ENCODE results near the gene PRRG1.
"Not testable (repeated sequence)": the region's sequence is repeated elsewhere in the genome, so short reads cannot be mapped to it uniquely, and the experiment has no call there.

PRRG1 gene

DNA sequence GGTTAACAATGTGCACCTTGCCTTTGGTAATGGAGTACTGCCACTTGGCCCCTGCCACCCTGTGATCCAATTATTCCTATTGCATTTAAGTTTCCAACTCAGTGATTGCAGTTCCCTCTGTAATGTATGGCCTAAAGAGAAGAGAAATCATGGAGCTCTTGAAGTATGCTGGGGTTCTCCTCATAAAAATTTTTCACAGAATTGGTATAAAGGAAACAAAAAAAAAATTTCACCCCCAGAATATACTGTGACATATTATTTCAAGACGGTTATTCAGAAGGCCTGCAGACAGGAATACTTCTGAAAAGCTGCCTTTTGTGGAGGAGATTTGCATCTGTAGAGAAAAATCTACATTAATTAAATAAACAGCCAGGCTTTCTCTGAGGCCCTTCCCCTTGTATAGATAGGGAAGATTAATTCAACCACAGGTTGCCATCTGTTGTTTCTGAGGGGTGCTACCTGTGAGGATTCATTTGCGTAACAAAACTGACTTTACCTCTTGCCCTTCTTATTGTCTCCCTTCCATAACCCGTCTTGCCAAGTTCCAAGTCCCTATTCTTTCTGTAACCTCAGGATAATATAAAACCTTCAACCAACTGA, 127.5 kb downstream of the PRRG1 start:
- Mint-ChIP-seq H3K4me1 (no peaks in the 10 kb centered on the region), H3K27ac (no peak overlapping the region), H3K4me3 (no peak overlapping the region), H3K36me3 (no peaks in the 10 kb centered on the region), H3K9me3 (no peaks in the 10 kb centered on the region), H3K27me3 (no peaks in the 10 kb centered on the region)

DNA sequence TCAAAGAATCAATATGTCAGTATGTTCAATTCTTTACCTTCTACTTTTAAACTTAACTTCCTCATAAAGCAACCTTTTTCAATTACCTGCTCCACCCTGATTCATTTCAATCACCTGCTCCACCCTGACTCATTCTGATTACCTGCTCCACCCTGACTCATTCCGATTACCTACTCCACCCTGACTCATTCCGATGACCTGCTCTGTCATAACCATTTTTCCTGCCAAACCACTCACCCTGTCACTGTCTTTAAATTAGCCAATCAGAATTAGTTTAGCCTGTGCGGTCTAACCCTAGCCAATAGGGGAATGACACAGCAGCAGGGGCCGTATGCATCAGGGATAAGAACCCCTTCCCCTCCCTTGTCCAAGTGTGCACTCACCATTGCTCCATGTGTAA, 135.2 kb downstream of the PRRG1 start:
- not testable (repeated sequence) for H3K27ac Mint-ChIP-seq, H3K27me3 Mint-ChIP-seq, H3K36me3 Mint-ChIP-seq, H3K9me3 Mint-ChIP-seq, H3K4me3 Mint-ChIP-seq, H3K4me1 Mint-ChIP-seq

DNA sequence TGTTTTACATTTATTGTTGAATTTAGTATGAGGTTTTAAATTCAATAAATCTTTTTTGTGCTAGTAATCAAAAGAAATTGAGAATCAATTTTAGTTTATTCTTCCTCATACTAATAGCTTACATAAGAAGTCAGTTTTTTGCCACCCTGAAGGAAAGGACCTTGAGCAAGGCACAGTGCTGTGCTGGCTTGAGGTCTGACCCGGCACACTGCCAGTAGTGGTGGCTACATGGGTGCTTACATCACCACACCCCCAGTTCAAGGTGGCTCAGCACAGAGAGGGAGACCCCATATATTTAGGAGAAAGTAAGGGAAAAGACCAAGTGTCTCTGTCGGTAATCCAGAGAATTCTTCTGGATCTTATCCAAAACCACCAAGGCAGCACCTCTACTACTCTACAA, 136.3 kb downstream of the PRRG1 start:
- Mint-ChIP-seq H3K4me1 (no peaks in the 10 kb centered on the region), H3K27me3 (no peaks in the 10 kb centered on the region), H3K9me3 (no peaks in the 10 kb centered on the region), H3K27ac (no peak overlapping the region), H3K4me3 (no peak overlapping the region), H3K36me3 (no peaks in the 10 kb centered on the region)

DNA sequence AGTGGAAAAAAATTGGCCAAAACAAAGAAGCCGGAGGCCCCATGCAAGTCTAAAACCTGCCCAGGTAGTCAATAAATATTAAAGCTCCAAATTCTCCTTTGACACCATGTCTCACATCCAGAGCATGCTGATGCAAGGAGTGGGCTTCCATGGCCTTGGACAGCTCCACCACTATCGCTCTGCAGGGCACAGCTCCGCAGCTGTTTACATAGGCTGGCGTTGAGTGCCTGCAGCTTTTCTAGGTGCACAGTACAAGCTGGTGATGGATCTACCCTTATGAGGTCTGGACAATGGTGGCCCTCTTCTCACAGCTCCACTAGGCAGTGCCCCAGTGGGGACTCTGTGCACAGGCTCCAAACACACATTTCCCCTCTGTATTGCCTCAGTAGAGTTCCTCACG, 138.1 kb downstream of the PRRG1 start:
- Mint-ChIP-seq H3K27ac (no peak overlapping the region), H3K4me1 (no peaks in the 10 kb centered on the region), H3K9me3 (no peaks in the 10 kb centered on the region), H3K36me3 (no peaks in the 10 kb centered on the region), H3K27me3 (no peaks in the 10 kb centered on the region), H3K4me3 (no peak overlapping the region)

DNA sequence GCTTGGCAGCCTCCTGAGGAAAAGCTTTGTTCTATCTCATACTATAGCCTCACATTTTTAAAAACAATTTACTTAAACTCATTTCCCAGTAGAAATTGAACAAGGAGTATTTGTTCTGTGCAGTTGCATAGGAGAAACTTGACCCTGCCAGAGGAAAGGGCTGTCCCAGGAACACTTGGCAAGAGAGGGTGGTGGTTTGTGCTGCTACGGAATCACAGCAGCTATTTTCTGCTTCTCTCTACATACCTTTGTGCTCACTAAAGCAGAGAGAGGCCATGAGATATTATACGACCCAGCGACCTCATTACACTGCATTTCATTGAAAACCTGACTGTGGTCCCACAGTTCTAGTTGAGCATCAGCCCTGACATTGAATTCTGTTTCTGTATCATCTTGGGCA, 139.2 kb downstream of the PRRG1 start:
- Mint-ChIP-seq H3K27me3 (no peaks in the 10 kb centered on the region), H3K4me1 (no peaks in the 10 kb centered on the region), H3K27ac (no peak overlapping the region), H3K9me3 (no peaks in the 10 kb centered on the region), H3K4me3 (no peak overlapping the region), H3K36me3 (no peaks in the 10 kb centered on the region)

DNA sequence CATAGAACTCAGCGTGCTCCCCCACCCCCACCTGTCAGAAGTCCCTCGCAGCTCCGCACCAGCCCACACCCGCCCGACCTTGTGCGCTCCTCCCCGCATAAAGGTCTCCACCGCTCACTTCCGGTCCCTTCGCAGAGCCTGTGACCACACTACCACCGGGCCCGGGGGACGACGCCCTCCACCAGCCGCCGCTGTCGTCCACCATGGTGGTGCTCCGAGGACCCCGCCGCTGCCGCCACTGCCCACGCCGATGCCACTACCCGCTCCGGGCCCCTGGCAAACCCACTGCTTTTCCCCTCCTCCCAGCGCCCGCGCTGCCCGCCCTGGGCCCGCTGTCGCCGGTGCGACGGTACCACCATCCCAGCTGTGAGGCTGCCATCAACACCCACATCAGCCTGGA, 142.5 kb downstream of the PRRG1 start:
- no peaks in the 10 kb centered on the region for H3K4me1 Mint-ChIP-seq
- H3K4me3 Mint-ChIP-seq, result no peak overlapping the region
- no peaks in the 10 kb centered on the region for H3K9me3 Mint-ChIP-seq

GRCh38 chrX:37495760-37496159, 146.6 kb downstream of the PRRG1 start:
- not testable (repeated sequence) for H3K9me3 Mint-ChIP-seq, H3K27ac Mint-ChIP-seq, H3K4me1 Mint-ChIP-seq, H3K27me3 Mint-ChIP-seq, H3K4me3 Mint-ChIP-seq, H3K36me3 Mint-ChIP-seq

More for the DNA sequence above, 142.5 kb downstream of the PRRG1 start:
- Mint-ChIP-seq H3K36me3 (no peaks in the 10 kb centered on the region), H3K27ac (no peak overlapping the region), H3K27me3 (peaks cover 2% of the 10 kb centered on the region)

GRCh38 chrX:37497126-37497525, 148.0 kb downstream of the PRRG1 start:
- H3K27ac Mint-ChIP-seq, H3K9me3 Mint-ChIP-seq, H3K4me1 Mint-ChIP-seq, H3K36me3 Mint-ChIP-seq, H3K4me3 Mint-ChIP-seq, H3K27me3 Mint-ChIP-seq: not testable (repeated sequence)

DNA sequence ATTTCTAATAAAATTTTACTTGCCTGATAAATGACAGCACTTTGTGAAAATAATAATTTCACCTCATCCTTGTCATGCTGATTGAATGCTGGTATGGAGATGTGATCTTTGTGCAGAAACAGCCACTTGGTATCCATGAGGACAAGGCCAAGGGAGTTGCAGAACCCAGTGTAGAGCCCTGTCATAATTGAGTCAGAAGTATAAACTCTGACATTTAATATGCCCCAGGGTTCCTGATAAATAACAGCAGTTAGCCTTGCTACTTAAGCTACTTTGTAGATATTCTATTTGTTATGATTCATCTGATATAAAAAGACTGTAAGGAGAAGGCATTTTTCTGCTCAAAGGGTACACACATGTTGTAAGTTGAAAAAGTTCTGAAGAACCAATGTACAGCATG, 149.2 kb downstream of the PRRG1 start:
- not testable (repeated sequence) for H3K36me3 Mint-ChIP-seq, H3K9me3 Mint-ChIP-seq, H3K4me1 Mint-ChIP-seq, H3K27me3 Mint-ChIP-seq, H3K4me3 Mint-ChIP-seq, H3K27ac Mint-ChIP-seq

DNA sequence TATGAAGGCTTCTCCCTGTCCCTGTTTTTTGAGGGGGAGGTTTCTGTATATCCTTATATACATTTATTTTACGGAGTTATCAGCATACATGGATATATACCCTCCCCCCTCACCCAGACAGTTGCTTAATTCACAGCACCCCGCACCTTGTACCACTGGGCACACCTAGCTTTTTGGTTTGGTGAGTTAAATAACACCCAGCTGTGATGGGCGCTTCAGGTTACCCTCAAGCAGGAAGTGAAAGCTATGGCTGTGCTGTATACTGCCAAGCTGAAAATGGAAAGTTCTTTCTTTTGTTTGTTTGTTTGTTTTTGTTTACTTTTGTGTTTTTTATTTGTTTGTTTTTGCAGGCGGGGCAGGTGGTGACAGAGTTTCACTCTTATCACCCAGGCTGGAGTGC, 150.5 kb downstream of the PRRG1 start:
- H3K27ac Mint-ChIP-seq, H3K9me3 Mint-ChIP-seq, H3K4me1 Mint-ChIP-seq, H3K4me3 Mint-ChIP-seq, H3K27me3 Mint-ChIP-seq, H3K36me3 Mint-ChIP-seq: not testable (repeated sequence)

- no peak overlapping the region for H3K27ac Mint-ChIP-seq
- no peaks in the 10 kb centered on the region for H3K36me3 Mint-ChIP-seq
- no peaks in the 10 kb centered on the region for H3K9me3 Mint-ChIP-seq
- H3K27me3 Mint-ChIP-seq, result no peaks in the 10 kb centered on the region
- H3K4me3 Mint-ChIP-seq, result no peak overlapping the region
- H3K4me1 Mint-ChIP-seq, result no peaks in the 10 kb centered on the region
These were observed 155.8 kb downstream of the PRRG1 start for GRCh38 chrX:37504991-37505390.
